HG03039 (cell line): Measurements from ENCODE around the gene AARS2.

ENCODE experiments used
- ATAC-seq: cut with Tn5 transposase; IDR thresholded peaks from one replicate; pipeline ENCODE4 v1.9.1; 2021; ENCODE audit warnings: mild to moderate bottlenecking, moderate library complexity; ENCODE audit not compliant: unreplicated experiment

AARS2 gene

GRCh38 chr6:44264154-44265006 lies 48.8 kb downstream of the AARS2 start:
- ATAC-seq, result no peak

DNA sequence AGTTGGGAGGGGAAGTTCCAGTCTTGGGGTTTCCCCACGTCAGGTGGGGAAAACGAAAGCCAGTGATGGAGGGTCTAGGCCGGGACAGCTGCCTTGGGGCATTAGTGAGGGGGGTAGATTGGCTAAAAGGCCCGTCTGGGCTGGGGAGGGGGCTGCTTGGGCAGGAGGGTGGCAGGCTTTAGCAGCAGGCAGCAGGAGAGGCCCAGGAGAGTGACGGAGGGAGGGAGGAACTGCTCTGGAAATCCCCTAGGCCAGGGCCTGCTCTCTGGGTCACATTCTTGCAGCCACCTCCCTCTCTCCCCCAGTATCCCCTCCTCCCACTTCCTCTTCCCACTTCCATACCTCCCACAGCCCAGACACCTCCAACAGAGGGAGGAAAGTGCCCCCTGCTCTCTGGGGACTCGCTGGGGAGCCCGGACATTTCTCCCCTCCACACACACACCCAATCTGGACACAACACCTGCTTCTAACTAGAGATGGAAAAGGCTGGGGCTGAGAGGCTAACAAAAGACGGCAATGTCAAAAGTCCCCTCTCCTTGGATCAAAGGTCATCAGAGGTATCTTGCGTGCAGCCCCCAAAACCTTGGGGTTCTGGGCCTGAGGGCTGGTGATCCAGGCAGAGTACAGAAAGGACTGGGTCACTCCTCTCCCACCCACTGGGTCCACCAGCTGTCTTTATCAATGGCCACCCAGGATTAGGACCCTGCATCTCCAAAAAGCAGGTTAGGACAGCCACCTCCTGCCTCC lies 49.6 kb downstream of the AARS2 start:
- ATAC-seq, result no peak

DNA sequence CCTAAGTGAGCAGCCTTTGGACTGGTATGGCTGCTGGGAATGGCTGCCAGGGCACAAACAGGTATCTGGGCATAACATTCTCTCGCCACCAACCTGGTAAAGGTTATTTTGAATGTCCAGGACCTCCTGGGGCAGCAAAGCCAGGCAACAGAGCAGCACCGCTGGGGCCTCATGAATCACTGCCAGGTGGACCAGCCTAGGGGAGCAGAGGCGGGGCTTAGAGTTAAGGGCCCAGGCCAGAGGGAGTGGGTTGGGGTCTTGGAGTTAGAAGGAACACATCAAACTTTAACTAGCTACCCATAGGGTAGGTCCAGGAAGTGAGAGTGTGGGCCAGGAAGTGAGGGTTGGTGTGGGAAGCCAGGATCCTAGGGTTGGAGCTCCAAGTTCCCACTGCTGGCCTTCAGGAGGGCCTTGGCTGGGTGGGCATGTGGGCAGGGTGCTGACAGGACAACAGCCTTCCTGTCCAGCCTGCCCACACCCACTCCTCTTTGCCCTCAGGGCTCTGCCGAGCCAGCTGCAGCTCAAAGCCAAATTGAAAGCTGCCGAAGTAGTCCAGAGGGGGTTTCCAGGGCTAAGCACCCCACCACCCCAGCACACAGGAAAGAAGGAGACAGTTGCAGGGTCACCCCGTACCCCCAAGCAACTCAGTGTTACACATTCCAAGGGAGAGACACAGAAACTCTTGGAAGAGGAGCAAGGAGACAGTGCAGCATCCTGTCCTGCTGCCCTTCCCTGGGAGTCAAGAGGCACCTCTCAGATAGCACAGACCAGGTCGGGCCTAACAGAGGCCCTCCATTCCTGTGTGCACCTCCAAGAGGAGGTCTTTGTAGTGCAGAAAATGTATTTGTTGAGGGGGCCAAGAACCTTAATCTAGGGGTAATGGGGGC lies 50.4 kb downstream of the AARS2 start:
- ATAC-seq, result no peak

GRCh38 chr6:44261581-44261980 lies 51.6 kb downstream of the AARS2 start:
- ATAC-seq, result no peak

DNA sequence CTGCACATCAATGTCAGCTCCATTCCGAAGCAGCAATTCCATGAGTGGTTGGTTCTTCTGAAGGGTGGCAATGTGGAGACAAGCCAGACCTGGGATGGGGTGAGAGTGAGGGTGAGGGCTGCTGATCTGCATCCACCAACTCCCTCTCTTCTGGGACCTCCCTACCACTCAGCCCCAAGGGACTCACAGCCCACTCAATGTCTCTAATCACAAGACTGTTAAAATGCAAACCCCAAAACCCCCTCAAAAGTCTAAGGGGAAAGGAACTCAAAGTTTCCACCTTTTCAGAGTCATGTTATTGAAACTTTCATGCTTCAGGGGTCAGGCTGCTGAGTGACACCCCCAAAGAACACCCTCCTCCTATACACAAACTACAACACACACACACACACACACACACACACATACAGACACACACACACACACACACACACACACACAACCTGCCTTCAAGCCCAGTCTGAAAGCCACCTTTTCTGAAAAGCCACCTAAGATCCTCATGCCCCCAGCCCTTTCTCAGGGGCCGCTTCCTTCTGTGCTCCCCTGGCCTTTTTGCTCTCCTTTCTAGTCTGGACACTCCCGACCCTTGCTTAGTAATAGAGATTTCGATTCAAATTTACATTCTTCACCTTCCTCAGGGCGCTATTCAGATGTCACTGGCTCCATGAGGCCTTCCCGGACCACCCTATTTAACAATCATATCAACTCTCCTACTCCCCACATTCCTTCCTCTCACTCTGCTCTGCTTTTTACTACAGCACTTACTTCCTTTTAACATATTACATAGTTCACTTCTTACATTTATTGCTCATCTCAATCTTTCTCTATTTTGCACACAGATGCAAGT lies 52.5 kb downstream of the AARS2 start:
- ATAC-seq, result no peak

GRCh38 chr6:44260011-44260410 lies 53.1 kb downstream of the AARS2 start:
- no peak for ATAC-seq

DNA sequence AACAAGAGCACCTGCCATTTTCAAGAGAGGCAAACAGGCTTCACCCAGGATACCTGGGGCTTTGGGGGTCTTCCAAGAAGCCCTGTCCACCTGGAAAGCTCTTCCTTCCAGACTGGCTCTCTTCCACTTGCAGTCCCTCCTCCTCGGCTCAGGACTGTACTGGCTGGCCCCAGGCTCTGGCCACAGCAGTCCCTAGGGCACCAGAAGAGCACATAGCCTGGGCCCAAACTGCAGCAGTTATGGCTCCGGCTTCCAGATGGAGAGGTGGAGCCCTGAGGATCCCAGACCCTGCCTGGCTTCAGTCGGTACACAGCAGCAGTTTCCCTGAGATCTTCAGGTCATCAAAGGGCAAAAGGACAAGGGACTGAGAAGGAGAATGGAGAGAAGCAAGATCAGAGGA lies 54.2 kb downstream of the AARS2 start:
- ATAC-seq, result no peak

- no peak for ATAC-seq
Observed at GRCh38 chr6:44258325-44258863, 54.8 kb downstream of the AARS2 start.

- ATAC-seq, result peak; percentile 7
Observed at GRCh38 chr6:44257753-44258324, 55.3 kb downstream of the AARS2 start.

GRCh38 chr6:44257025-44257752 lies 56.0 kb downstream of the AARS2 start, which contains the start of gene SLC35B2:
Gene SLC35B2, minus strand, starts transcription at chr6:44257528. Its CDS starts 118 bp downstream, at chr6:44257410.
- peak; percentile 39 for ATAC-seq

DNA sequence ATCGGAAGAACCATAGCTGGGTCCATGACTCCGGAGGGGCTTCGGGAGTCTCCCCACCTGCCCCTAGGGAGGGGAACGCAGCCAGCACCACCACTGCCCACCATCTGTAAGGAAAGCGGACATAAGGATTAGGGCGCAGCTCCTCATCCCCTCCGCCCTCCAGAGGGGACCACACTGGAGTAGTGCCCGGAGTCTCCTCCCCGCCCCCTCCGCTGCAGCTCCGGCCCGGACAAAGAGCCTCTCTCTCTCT lies 56.4 kb downstream of the AARS2 start:
- no peak for ATAC-seq

DNA sequence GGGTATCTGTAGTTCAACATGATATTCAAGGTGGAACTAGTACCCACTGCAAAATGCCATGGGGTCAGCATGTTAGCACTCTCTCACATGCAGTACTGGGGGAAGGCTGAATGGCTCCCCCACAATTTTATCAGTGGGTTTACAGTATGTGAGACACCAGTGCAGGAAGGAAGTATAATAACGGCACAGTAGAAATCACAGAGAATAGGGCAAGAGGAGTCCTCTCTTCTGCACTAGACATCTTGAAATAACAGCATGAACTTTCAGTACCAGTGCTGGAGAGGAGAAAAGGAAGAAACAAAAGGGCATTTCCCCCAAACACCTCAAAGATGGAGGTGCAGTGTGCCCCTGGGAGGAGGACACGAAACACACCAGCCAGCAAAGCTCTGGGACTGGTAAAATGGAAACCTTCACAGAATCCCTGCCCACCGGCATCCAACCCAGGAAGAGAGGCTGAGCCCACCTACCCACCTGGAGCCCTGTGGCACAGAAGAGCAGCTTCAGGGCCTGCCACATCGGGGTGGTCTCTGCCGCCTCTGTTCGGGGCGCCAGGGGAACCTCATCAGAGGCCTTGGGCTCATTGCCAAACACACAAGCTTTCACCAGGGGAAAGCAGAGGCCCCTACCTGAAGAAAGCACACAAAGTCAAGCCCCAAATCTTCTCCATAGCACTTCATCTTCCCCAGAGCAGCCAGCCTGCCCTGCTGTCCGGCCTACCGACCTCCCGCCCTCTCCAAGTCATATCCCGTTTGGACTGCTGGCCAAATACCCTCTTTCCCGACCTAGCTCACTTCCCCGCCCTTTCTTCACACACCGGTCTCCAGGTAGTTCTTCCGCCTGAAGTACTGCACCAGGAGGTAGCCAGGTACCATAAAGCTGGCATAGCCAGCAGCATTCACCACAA lies 57.0 kb downstream of the AARS2 start:
- no peak for ATAC-seq

DNA sequence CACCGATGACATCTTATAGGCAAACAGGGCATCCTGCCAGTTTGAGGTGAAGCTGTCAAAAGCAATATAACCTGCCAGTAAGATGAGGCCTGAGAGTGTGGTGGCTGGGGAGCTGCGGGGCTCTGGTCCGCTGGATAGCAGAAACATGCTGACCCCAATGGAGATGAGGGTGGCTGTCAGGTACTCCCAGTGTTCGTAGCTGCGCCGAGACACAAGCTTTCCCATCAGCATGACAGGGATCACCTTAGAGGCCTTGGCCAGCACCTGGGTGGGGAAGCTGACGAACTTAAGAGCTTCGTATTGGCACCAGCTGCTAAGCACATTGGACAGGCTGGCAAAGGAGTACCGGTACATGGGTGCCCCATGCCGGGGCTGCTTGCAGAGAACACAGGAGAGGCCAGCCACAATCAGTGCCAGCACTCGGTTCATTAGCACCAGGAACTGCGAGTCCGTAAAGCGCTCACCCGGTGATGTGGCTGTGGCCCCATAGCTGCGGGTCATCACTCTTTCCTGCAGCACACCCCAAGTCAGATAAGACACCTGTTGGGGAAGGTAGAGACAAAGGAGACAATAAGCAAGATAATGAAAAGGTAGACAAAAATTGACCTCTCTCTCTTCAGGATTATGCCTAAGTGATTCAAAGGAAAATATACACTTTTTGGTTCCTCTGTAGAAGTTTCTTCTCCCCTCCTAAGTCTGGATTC lies 57.9 kb downstream of the AARS2 start:
- ATAC-seq, result no peak

- no peak for ATAC-seq
Observed at GRCh38 chr6:44254191-44255104, 58.7 kb downstream of the AARS2 start.

- ATAC-seq, result no peak
Observed at GRCh38 chr6:44253307-44254101, 59.6 kb downstream of the AARS2 start.
